Activated T-cell treated with anti-CD3 and anti-CD28 coated beads for 4 hours (primary cell): ENCODE data around the gene CALY.
"Not testable (repeated sequence)": the region's sequence is repeated elsewhere in the genome, so short reads cannot be mapped to it uniquely, and the experiment has no call there.

Experiments
- DNase-seq: peaks from one replicate; pipeline ENCODE4 v3.0.0-alpha.2; 2020

The CALY gene

DNA sequence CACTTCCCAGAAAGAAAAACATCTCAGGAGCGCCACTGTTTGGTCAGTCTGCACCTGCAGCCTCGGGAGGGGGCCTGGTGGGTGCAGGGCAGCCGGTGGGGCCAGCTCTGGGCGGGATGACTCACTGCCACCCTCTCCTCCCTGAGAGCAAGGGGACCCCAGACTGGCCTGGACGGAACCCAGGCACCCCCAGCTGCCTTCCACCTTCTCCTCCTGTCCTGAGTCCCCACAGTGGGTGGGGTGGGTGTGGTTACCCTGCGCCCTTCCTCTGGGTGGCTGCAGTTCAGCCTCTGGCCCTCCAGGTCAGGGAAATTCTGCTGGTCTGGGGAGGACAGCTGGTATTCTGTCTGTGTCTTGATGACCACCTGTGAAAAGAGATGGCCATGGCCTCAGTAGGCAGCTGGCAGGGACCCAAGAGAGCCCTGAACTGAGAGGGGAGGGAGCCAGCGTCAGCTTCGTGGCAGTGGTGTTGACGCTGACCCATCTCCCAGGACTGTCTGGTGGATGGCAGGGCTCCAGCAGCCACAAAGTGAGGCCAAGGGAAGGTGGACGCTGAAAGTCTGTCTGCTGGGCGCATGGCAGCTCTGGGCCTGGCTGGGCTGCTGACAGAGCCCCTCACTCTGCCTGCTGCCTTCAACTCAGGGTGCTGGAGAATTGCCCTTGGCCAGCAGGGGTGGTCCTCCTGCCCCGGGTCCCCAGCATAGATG is 8.9 kb downstream of the CALY start:
- DNase-seq: no peak

- no peak for DNase-seq
These were observed 9.7 kb downstream of the CALY start for GRCh38 chr10:133326745-133327650.

GRCh38 chr10:133326223-133326551 is 10.5 kb downstream of the CALY start:
- no peak for DNase-seq

GRCh38 chr10:133325440-133326222 is 11.1 kb downstream of the CALY start:
- DNase-seq: no peak

- DNase-seq: no peak
These were observed 11.8 kb downstream of the CALY start for GRCh38 chr10:133324857-133325260.

- peak; percentile 40 for DNase-seq
These were observed 12.4 kb downstream of the CALY start for GRCh38 chr10:133324198-133324792.

DNA sequence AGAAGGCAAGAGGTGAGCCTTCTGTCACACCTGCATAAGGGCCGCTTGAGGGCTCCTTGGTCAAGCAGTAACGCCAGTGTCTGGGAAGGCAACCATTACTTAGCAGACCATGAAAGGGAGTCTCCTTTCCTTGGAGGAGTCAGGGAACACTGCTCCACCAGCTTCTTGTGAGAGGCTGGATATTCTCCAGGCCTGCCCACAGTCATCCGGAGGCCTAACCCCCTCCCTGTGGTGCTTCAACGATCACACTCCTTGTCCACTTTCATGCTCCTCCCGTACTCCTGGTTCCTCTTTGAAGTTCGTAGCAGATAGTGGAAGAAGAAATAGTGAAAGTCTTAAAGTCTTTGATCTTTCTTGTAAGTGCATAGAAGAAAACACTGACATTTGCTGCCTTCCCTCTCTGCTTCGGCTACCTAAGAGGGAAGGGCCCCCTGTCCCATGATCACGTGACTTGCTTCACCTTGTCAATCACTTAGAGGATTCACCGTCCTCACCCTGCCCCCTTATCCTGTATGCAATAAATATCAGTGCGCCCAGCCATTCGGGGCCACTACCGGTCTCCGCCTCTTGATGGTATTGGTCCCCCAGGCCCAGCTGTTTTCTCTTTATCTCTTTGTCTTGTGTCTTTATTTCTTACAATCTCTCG is 14.5 kb downstream of the CALY start:
- not testable (repeated sequence) for DNase-seq

DNA sequence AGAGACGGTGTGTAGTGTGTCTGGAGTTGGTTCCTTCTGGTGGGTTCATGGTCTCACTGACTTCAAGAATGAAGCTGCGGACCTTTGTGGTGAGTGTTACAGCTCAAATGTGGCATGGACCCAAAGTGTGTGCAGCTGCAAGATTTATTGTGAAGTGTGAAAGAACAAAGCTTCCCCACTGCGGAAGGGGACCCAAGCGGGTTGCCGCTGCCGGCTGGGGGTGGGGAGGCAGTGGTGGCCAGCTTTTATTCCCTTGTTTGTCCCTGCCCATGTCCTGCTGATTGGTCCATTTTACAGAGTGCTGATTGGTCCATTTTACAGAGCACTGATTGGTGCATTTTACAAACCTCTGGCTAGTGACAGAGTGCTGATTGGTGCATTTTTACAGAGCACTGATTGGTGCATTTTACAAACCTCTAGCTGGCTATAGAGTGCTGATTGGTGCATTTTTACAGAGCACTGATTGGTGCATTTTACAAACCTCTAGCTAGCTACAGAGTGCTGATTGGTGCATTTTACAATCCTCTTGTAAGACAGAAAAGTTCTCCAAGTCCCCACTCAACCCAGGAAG is 15.8 kb downstream of the CALY start:
- not testable (repeated sequence) for DNase-seq

GRCh38 chr10:133318494-133319127 is 18.1 kb downstream of the CALY start:
- peak; percentile 36 for DNase-seq

DNA sequence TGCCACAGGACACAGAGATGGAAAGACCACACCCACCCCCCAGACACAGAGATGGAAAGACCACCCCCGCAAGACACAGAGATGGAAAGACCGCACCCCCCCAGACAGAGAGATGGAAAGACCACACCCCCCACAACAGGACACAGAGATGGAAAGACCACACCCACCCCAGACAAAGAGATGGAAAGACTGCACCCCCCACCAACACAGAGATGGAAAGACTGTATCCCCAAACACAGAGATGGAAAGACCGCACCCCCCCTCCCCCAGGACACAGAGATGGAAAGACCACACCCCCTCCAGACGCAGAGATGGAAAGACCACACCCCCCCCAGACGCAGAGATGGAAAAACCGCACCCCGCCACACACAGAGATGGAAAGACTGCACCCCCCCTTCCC is 20.0 kb downstream of the CALY start:
- DNase-seq: no peak

GRCh38 chr10:133316266-133316665 is 20.4 kb downstream of the CALY start:
- no peak for DNase-seq

DNA sequence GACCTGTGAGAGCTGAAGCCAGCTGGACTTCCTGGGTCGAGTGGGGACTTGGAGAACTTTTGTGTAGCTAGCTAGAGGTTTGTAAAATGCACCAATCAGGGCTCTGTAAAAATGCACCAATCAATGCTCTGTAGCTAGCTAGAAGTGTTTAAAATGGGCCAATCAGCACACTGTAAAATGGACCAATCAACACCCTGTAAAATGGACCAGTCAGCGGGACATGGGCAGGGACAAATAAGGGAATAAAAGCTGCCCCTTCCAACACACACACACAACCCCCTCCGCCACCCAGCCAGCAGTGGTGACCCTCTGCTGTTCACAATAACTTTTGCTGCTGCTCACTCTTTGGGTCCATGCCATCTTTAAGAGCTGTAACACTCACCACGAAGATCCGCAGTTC is 20.8 kb downstream of the CALY start:
- DNase-seq: no peak

GRCh38 chr10:133314911-133315310 is 21.8 kb downstream of the CALY start:
- no peak for DNase-seq

- DNase-seq: no peak
These were observed 23.5 kb downstream of the CALY start for GRCh38 chr10:133313192-133313591.

DNA sequence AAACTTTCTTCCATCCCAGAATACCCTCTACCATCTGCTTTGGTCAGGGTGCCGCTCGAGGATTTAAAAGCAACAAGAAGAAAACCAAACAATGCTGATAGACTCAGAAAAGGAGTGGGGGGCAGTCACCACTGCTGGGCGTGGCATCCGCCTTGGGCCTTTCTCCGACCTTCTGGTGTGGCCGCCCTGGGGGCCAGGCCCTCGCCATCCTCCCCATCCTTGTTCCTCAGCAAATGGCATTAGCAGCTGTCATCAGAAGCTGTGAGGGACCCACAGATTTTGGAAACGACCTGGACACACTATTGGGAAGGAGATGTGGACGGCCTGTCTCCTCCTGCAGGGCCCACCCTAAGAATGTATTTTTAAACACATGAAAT is 23.9 kb downstream of the CALY start:
- no peak for DNase-seq

DNA sequence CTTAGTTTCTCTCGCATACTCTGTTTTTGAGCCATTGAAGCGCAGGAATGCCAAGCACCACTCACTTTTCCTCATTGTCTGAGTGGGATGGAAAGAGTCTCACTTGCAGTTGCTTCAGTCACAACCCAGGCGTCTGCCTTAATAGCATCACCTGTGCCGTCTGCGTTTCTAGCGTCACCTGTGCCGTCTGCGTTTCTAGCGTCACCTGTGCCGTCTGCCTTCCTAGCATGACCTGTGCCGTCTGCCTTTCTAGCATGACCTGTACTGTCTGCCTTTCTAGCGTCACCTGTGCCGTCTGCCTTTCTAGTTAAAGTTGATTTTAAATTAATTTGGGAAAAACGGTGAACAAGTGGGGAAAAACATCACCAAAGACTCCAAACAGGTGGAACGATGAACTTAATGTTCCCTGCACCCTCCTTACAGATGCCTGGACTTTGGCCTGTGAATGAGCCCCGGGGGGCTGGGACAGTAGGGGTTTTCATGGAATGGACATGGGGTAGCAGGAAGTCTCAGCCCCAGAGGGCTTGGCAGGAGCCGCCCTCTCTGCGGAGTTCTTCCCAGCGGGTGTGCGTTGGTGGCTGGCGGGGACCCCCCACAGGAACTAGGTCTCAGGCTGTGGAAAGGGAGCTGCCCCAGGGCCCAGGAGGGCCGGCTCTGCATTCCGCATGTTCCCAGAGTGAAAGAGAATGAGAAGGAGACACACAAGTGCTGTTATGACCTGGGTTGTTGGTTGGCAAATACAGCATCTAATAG is 24.5 kb downstream of the CALY start:
- no peak for DNase-seq

DNA sequence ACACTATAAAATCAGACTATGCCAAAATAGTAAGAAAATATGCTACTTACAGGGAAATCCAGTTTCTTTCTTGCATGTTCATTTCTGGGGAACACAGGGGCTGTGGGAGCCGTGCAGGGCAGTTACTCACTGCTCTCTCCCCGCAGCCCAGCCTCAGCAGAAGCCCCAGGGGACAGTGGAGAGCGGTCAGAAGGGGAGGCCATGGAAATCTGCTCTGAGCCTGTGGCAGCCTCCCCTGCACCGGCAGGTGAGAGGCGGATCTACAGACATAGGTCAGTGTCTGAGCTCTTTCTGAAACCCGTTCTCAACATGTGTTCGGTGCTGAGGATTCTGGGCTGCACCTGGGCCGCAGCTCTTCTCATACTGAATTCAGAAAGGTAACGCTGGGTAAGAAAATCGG is 25.1 kb downstream of the CALY start:
- no peak for DNase-seq

DNA sequence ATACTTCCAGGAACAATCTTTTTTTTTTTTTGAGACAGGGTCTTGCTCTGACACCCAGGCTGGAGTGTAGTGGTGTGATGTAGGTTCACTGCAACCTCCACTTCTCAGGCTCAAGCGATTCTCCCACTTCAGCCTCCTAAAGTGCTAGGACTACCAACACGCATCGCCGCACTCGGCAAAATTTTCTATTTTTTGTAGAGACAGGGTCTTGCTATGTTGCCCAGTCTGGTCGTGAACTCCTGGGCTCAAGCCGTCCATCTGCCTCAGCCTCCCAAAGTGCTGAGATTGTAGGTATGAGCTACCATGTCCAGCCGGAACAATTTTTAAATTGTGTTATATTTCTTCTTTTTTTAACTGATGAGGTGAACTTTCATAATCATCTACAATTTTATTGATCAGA is 25.9 kb downstream of the CALY start:
- DNase-seq: no peak

DNA sequence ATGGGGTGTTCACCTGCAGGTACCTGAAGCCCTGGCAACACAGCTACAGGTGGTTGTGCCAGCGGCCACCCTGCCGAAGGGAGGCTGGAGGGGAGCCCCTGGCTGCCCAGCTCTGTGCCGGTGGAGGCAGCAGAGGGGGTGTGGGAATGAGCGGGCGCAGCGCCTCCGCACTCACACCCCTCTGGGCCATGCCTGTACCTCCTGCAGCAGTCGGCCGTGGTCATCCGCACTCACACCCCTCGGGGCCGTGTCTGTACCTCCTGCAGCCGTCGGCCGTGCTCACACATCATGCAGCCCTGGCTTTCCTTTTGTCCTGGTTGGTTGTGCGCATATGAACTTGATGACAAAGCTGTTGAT is 26.3 kb downstream of the CALY start:
- DNase-seq: no peak

- no peak for DNase-seq
These were observed 26.8 kb downstream of the CALY start for GRCh38 chr10:133309720-133310398.
